OCI-LY3 (cell line): ENCODE results near the gene SH3PXD2A.

Experiments used
- EZH2phosphoT487 ChIP-seq: fragments of 200-600 bp; shearing (Covaris generic); IDR thresholded peaks from 2 replicates; pipeline ENCODE4 v1.6.1; 2018; ENCODE audit warnings: antibody characterized with exemption, mixed run types, low read depth
- TF ChIP-seq, protein P1 (sequence below): fragments of 200-600, 300-600 bp; sonication (generic); IDR thresholded peaks from 2 replicates; pipeline ENCODE4 v1.5.1; 2014; ENCODE audit warnings: antibody characterized with exemption, low read length, low read depth

DNA sequence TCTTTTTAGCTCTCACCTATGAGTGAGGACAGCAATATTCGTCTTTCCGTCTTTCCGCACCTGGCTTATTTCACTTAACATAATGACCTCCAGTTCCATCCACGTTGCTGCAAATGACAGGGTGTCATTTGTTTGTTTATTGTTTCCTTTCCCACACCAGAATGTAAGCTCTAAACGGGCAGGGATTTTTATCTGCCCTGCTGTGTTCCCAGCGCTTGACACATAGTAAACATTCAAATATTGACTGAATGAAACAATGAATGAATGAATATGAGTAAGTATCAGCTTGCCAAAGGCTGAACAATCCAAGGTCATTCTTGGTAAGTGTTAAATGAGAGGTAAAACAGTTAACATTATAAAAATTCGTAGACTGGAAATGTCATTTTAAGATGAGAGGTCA lies 12.8 kb downstream of the SH3PXD2A start:
- TF ChIP-seq, protein P1, sequence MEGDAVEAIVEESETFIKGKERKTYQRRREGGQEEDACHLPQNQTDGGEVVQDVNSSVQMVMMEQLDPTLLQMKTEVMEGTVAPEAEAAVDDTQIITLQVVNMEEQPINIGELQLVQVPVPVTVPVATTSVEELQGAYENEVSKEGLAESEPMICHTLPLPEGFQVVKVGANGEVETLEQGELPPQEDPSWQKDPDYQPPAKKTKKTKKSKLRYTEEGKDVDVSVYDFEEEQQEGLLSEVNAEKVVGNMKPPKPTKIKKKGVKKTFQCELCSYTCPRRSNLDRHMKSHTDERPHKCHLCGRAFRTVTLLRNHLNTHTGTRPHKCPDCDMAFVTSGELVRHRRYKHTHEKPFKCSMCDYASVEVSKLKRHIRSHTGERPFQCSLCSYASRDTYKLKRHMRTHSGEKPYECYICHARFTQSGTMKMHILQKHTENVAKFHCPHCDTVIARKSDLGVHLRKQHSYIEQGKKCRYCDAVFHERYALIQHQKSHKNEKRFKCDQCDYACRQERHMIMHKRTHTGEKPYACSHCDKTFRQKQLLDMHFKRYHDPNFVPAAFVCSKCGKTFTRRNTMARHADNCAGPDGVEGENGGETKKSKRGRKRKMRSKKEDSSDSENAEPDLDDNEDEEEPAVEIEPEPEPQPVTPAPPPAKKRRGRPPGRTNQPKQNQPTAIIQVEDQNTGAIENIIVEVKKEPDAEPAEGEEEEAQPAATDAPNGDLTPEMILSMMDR: no peak
- no peak for TF ChIP-seq EZH2phosphoT487
